ENCODE measurements around the gene GARIN1A.

The GARIN1A gene

DNA sequence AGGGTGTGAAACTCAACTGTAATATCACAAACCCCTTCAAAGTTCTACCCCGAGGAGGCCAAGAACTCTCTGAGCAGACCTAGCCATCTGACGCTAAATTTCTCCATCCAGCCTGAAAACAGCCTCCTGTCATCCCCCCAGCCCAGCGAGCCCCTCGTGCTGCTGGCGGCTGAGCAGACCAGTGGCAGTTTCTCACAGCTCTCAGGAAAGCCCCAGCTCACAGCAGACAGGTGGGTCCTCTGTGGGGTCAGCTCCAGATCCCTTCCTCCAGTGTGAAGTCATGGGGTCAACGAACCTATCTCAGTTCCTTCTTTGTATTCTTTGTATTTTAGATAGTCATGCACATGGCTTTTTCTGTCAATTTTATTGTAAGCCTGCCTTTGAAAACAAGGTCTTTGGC lies 7.8 kb downstream of the GARIN1A start (continued):
- TF ChIP-seq ZNF555 (tag by site-specific recombination; conservative IDR thresholded peaks at IDR 0.05) (no peak), ZEB2 (tag by site-specific recombination; IDR thresholded peaks at IDR 0.05) (no peak), ZNF610 (tag by site-specific recombination; IDR thresholded peaks at IDR 0.05; ENCODE audit: borderline replicate concordance) (no peak), GFI1B (tag by site-specific recombination; IDR thresholded peaks at IDR 0.05) (no peak), ZNF544 (tag by site-specific recombination; IDR thresholded peaks at IDR 0.05) (no peak), ZNF248 (tag by site-specific recombination; IDR thresholded peaks at IDR 0.05) (no peak), ZNF830 (tag by site-specific recombination; IDR thresholded peaks at IDR 0.05; ENCODE audit: low read depth) (no peak)
- TF ChIP-seq, protein P1, sequence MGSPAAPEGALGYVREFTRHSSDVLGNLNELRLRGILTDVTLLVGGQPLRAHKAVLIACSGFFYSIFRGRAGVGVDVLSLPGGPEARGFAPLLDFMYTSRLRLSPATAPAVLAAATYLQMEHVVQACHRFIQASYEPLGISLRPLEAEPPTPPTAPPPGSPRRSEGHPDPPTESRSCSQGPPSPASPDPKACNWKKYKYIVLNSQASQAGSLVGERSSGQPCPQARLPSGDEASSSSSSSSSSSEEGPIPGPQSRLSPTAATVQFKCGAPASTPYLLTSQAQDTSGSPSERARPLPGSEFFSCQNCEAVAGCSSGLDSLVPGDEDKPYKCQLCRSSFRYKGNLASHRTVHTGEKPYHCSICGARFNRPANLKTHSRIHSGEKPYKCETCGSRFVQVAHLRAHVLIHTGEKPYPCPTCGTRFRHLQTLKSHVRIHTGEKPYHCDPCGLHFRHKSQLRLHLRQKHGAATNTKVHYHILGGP (tag by site-specific recombination; IDR thresholded peaks at IDR 0.05): no peak

DNA sequence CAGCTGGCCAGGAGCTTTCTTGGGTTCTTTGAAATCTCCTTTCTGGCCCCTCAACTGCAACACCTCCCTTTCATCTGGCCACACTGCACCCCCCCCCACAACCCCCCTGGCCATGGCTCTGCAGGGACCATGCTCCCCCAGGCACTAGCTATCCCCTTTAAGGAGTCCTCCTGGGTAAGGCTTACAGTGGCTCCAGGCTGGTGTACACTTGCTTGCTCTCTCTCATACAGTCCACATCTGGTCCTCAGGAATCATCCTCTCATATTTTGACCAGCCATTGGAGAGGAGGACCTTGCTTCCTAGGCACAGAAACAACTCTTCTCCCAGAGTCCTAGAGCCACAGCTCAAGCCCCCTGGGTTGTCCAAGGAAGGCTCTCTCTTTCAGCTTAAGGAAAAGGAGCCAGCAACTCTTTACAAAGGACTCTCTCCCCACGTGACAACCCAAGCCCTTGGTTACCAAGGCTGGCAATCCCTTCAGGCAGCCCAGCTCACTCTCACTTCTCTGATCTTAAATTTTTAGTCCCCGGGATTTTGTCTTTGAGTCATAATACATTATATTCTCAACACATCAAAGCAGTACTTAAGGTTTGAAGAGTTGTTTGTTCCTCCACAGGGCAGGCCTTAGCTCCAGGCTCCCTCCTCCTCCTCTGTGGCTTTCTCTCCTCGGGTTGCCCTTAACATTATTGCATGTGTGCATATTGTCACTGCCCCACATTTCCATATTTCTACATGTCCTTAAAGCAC lies 9.9 kb downstream of the GARIN1A start:
- H3K36me3 ChIP-seq (ENCODE audit: control insufficient read depth in 2 of 2, insufficient read depth in 1 of 2, low read length in 2 of 2): no peaks in the 10 kb centered on the region
- POLR2A ChIA-PET: interaction anchor here (0.6 to 2.1 kb wide), 3 partner anchors 57 to 244 kb away, joined by 3 to 5 read pairs (median 4); partner anchors contain the start of gene CALU
- H3K27ac ChIP-seq (ENCODE audit: extremely low read depth, low read depth, low read length): no peak overlapping the region
- CTCF ChIA-PET: interaction anchor here (1.0 kb wide), 1 partner anchor 8 kb away, joined by 3 read pairs; no protein-coding TSS in a partner anchor
- TF ChIP-seq, protein P2, sequence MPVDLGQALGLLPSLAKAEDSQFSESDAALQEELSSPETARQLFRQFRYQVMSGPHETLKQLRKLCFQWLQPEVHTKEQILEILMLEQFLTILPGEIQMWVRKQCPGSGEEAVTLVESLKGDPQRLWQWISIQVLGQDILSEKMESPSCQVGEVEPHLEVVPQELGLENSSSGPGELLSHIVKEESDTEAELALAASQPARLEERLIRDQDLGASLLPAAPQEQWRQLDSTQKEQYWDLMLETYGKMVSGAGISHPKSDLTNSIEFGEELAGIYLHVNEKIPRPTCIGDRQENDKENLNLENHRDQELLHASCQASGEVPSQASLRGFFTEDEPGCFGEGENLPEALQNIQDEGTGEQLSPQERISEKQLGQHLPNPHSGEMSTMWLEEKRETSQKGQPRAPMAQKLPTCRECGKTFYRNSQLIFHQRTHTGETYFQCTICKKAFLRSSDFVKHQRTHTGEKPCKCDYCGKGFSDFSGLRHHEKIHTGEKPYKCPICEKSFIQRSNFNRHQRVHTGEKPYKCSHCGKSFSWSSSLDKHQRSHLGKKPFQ (tag by site-specific recombination; IDR thresholded peaks at IDR 0.05): no peak
- TF ChIP-seq, protein P3, sequence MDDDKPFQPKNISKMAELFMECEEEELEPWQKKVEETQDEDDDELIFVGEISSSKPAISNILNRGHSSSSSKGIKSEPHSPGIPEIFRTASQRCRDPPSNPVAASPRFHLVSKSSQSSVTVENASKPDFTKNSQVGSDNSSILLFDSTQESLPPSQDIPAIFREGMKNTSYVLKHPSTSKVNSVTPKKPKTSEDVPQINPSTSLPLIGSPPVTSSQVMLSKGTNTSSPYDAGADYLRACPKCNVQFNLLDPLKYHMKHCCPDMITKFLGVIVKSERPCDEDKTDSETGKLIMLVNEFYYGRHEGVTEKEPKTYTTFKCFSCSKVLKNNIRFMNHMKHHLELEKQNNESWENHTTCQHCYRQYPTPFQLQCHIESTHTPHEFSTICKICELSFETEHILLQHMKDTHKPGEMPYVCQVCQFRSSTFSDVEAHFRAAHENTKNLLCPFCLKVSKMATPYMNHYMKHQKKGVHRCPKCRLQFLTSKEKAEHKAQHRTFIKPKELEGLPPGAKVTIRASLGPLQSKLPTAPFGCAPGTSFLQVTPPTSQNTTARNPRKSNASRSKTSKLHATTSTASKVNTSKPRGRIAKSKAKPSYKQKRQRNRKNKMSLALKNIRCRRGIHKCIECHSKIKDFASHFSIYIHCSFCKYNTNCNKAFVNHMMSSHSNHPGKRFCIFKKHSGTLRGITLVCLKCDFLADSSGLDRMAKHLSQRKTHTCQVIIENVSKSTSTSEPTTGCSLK (tag by site-specific recombination; IDR thresholded peaks at IDR 0.05): no peak
- TF ChIP-seq GLI2 (tag by site-specific recombination; IDR thresholded peaks at IDR 0.05; ENCODE audit: borderline replicate concordance, low read depth) (no peak), IKZF3 (tag by site-specific recombination; IDR thresholded peaks at IDR 0.05) (no peak), SP7 (tag by site-specific recombination; IDR thresholded peaks at IDR 0.05) (no peak), ZNF239 (tag by site-specific recombination; IDR thresholded peaks at IDR 0.05) (no peak), ZNF558 (tag by site-specific recombination; IDR thresholded peaks at IDR 0.05) (no peak), ZNF341 (tag by site-specific recombination; IDR thresholded peaks at IDR 0.05; ENCODE audit: low read depth) (no peak), ZFP3 (tag by site-specific recombination; IDR thresholded peaks at IDR 0.05; ENCODE audit: low read depth) (no peak), ZNF610 (tag by site-specific recombination; IDR thresholded peaks at IDR 0.05; ENCODE audit: borderline replicate concordance) (no peak), ZBTB1 (tag by site-specific recombination; IDR thresholded peaks at IDR 0.05) (no peak), ZNF274 (IDR thresholded peaks at IDR 0.05; ENCODE audit: low read length) (no peak), ZNF274 (tag by site-specific recombination; IDR thresholded peaks at IDR 0.05; ENCODE audit: borderline replicate concordance) (no peak), ZNF214 (tag by site-specific recombination; IDR thresholded peaks at IDR 0.05; ENCODE audit: borderline replicate concordance) (no peak), ZNF76 (tag by site-specific recombination; IDR thresholded peaks at IDR 0.05; ENCODE audit: borderline replicate concordance, low read depth) (no peak), YY2 (tag by site-specific recombination; IDR thresholded peaks at IDR 0.05) (no peak)
- TF ChIP-seq, protein P4, sequence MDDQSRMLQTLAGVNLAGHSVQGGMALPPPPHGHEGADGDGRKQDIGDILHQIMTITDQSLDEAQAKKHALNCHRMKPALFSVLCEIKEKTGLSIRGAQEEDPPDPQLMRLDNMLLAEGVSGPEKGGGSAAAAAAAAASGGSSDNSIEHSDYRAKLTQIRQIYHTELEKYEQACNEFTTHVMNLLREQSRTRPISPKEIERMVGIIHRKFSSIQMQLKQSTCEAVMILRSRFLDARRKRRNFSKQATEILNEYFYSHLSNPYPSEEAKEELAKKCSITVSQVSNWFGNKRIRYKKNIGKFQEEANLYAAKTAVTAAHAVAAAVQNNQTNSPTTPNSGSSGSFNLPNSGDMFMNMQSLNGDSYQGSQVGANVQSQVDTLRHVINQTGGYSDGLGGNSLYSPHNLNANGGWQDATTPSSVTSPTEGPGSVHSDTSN (CRISPR knock-in tag; IDR thresholded peaks at IDR 0.05): no peak
- TF ChIP-seq, protein P5, sequence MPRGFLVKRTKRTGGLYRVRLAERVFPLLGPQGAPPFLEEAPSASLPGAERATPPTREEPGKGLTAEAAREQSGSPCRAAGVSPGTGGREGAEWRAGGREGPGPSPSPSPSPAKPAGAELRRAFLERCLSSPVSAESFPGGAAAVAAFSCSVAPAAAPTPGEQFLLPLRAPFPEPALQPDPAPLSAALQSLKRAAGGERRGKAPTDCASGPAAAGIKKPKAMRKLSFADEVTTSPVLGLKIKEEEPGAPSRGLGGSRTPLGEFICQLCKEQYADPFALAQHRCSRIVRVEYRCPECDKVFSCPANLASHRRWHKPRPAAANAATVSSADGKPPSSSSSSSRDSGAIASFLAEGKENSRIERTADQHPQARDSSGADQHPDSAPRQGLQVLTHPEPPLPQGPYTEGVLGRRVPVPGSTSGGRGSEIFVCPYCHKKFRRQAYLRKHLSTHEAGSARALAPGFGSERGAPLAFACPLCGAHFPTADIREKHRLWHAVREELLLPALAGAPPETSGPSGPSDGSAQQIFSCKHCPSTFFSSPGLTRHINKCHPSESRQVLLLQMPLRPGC (tag by site-specific recombination; IDR thresholded peaks at IDR 0.05): no peak
- TF ChIP-seq, protein P6, sequence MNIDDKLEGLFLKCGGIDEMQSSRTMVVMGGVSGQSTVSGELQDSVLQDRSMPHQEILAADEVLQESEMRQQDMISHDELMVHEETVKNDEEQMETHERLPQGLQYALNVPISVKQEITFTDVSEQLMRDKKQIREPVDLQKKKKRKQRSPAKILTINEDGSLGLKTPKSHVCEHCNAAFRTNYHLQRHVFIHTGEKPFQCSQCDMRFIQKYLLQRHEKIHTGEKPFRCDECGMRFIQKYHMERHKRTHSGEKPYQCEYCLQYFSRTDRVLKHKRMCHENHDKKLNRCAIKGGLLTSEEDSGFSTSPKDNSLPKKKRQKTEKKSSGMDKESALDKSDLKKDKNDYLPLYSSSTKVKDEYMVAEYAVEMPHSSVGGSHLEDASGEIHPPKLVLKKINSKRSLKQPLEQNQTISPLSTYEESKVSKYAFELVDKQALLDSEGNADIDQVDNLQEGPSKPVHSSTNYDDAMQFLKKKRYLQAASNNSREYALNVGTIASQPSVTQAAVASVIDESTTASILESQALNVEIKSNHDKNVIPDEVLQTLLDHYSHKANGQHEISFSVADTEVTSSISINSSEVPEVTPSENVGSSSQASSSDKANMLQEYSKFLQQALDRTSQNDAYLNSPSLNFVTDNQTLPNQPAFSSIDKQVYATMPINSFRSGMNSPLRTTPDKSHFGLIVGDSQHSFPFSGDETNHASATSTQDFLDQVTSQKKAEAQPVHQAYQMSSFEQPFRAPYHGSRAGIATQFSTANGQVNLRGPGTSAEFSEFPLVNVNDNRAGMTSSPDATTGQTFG (tag by site-specific recombination; IDR thresholded peaks at IDR 0.05; ENCODE audit: borderline replicate concordance): no peak
- H3K4me3 ChIP-seq (ENCODE audit: low read depth, low read length): no peak overlapping the region
- no peaks in the 10 kb centered on the region for H3K9me3 ChIP-seq (ENCODE audit: control insufficient read depth, insufficient read depth, low read depth, low read length)
- no peaks in the 10 kb centered on the region for H3K4me1 ChIP-seq (ENCODE audit: control insufficient read depth, insufficient read depth, low read length)

Data from HEK293 (cell line).